Endothelial cell of umbilical vein (primary cell): ENCODE data around the gene DIP2A. TPM values are rescaled to one million over a fixed set of nuclear protein-coding genes. Genes with fewer than 3 reads are reported as not detected.

Source experiments
- BruUV-seq: library from RNA; stranded (reverse); fragments of 400-500 nt; replicated peaks from 2 replicates; lab custom pipeline; 2021; lab: Mats Ljungman, UMichigan
- CTCF ChIA-PET: fragments of 300-600, 350-600 bp; sonication (Branson Sonifier 250); formaldehyde crosslinking; loops from one replicate; lab custom pipeline; 2021; ENCODE audit warnings: antibody characterized with exemption, inconsistent platforms; lab: Charles Lee
- POLR2A ChIA-PET: fragments of 300-600, 350-600 bp; sonication (Branson Sonifier 250); formaldehyde crosslinking; loops from one replicate; lab custom pipeline; 2021; ENCODE audit warnings: antibody characterized with exemption, inconsistent platforms; lab: Charles Lee
- DNase-seq: peaks from one replicate; pipeline ENCODE4 v3.0.0-alpha.2; 2011; ENCODE audit warnings: low read depth, low spot score
- FAIRE-seq: peaks from 2 replicates; lab custom pipeline; 2011; peaks lifted over from hg19 to GRCh38; lab: Jason Lieb, UNC
- H2AFZ ChIP-seq: 2 replicates; pipeline ENCODE4 v1.6.0; 2012; ENCODE audit warnings: low read depth, low read length, control low read depth, inconsistent platforms
- H3K27ac ChIP-seq: 2 replicates; pipeline ENCODE4 v1.5.1; 2011; ENCODE audit warnings: low read depth, mild to moderate bottlenecking, control low read depth, low read length, moderate library complexity; ENCODE audit not compliant: insufficient read depth
- H3K27me3 ChIP-seq, 2 experiments: 2 replicates each; pipeline versions ENCODE4 v1.6.0 to v1.6.1; 2011; ENCODE audit warnings: low read length in 2 of 2, mixed read lengths in 1 of 2; ENCODE audit not compliant: control insufficient read depth in 2 of 2, insufficient read depth in 2 of 2
- H3K36me3 ChIP-seq, 2 experiments: 2 replicates in 1 of 2; 3 replicates in 1 of 2; pipeline ENCODE4 v1.5.1; 2011; ENCODE audit warnings: low read length in 2 of 2, mild to moderate bottlenecking in 1 of 2, moderate library complexity in 1 of 2; ENCODE audit not compliant: control insufficient read depth in 2 of 2, insufficient read depth in 2 of 2; ENCODE audit errors: extremely low read depth in 1 of 2
- H3K4me1 ChIP-seq: 3 replicates; pipeline ENCODE4 v1.5.1; 2011; ENCODE audit warnings: mild to moderate bottlenecking, low read length; ENCODE audit not compliant: control insufficient read depth, insufficient read depth; ENCODE audit errors: extremely low read depth
- H3K4me2 ChIP-seq: 2 replicates; pipeline ENCODE4 v1.6.1; 2011; ENCODE audit warnings: low read length, control low read depth, mixed read lengths; ENCODE audit not compliant: insufficient read depth
- H3K4me3 ChIP-seq, 3 experiments: fragments of 200-600 bp in 1 of 3; sonication (generic), shearing (Covaris generic) in 1 of 3; replicated peaks in 1 of 3; 2 replicates each; pipeline ENCODE4 v1.5.1; 2011 to 2016; ENCODE audit warnings: control low read depth in 3 of 3, low read length in 3 of 3, mild to moderate bottlenecking in 2 of 3, inconsistent platforms in 1 of 3, low read depth in 1 of 3, moderate library complexity in 1 of 3; ENCODE audit not compliant: insufficient read depth in 1 of 3
- H3K79me2 ChIP-seq: 2 replicates; pipeline ENCODE4 v1.6.0; 2012; ENCODE audit warnings: low read length, inconsistent platforms; ENCODE audit not compliant: control insufficient read depth, insufficient read depth
- H3K9ac ChIP-seq: replicated peaks from 2 replicates; pipeline ENCODE3; 2011; ENCODE audit warnings: low read length, control low read depth; ENCODE audit not compliant: insufficient read depth; ENCODE audit errors: extremely low read depth
- H3K9me1 ChIP-seq: replicated peaks from 3 replicates; pipeline ENCODE4 v1.6.0; 2011; ENCODE audit warnings: mild to moderate bottlenecking, low read length; ENCODE audit not compliant: control insufficient read depth, insufficient read depth; ENCODE audit errors: extremely low read depth
- H3K9me3 ChIP-seq: replicated peaks from 2 replicates; pipeline ENCODE4 v1.5.1; 2012; ENCODE audit warnings: low read length, inconsistent platforms; ENCODE audit not compliant: control insufficient read depth, insufficient read depth
- H4K20me1 ChIP-seq: replicated peaks from 2 replicates; pipeline ENCODE3; 2011; ENCODE audit warnings: mild to moderate bottlenecking, low read length; ENCODE audit not compliant: control insufficient read depth, insufficient read depth; ENCODE audit errors: extremely low read depth
- CTCF ChIP-seq, 2 donors: IDR thresholded peaks; 1 replicate in 1 of 2; 2 replicates in 1 of 2; pipeline ENCODE4 v1.5.1; 2011; ENCODE audit warnings: low read length in 2 of 2, mild to moderate bottlenecking in 2 of 2, moderate library complexity in 2 of 2, control low read depth in 1 of 2, inconsistent platforms in 1 of 2, low read depth in 1 of 2; ENCODE audit not compliant: insufficient read depth in 1 of 2; ENCODE audit errors: extremely low read depth in 1 of 2
- EZH2 ChIP-seq: IDR thresholded peaks from 2 replicates; pipeline ENCODE4 v1.6.1; 2012; ENCODE audit warnings: borderline replicate concordance, low read depth, mild to moderate bottlenecking, moderate library complexity, low read length, inconsistent platforms; ENCODE audit not compliant: severe bottlenecking
- FOS ChIP-seq: IDR thresholded peaks from 2 replicates; pipeline ENCODE4 v1.6.1; 2011; ENCODE audit warnings: mild to moderate bottlenecking, low read length, moderate library complexity, borderline replicate concordance; ENCODE audit not compliant: insufficient read depth
- GATA2 ChIP-seq: IDR thresholded peaks from 2 replicates; pipeline ENCODE4 v1.7.0; 2011; ENCODE audit warnings: low read depth, mild to moderate bottlenecking, moderate library complexity, mixed read lengths, low read length; ENCODE audit not compliant: insufficient read length, insufficient read depth
- JUN ChIP-seq: IDR thresholded peaks from 2 replicates; pipeline ENCODE4 v1.6.1; 2011; ENCODE audit warnings: borderline replicate concordance, low read depth; ENCODE audit not compliant: insufficient read length, insufficient read depth
- MAX ChIP-seq: IDR thresholded peaks from 2 replicates; pipeline ENCODE4 v1.6.1; 2011; ENCODE audit not compliant: insufficient read depth, insufficient read length
- MYC ChIP-seq: IDR thresholded peaks from one replicate; pipeline ENCODE4 v1.6.1; 2011; ENCODE audit warnings: mild to moderate bottlenecking, low read depth, low read length
- POLR2A ChIP-seq: IDR thresholded peaks from 2 replicates; pipeline ENCODE4 v1.6.1; 2012; ENCODE audit warnings: low read depth, mild to moderate bottlenecking, control low read depth, low read length
- POLR2AphosphoS5 ChIP-seq: IDR thresholded peaks from 2 replicates; pipeline ENCODE4 v1.6.1; 2012; ENCODE audit warnings: low read depth, mild to moderate bottlenecking, control low read depth, low read length, moderate library complexity; ENCODE audit not compliant: insufficient read depth
- dilution Hi-C: fragments of 300-500 bp; cut with MboI; formaldehyde crosslinking; loops from one replicate; pipeline ENCODE4 v1.15.0; 2019; ENCODE audit warnings: low sequenced_read_pairs; ENCODE audit not compliant: extremely low pct_ligation_motif_present
- intact Hi-C: fragments of 100-400 bp; cut with micrococcal nuclease; formaldehyde crosslinking; loops from one replicate; pipeline ENCODE4 v1.10.0; 2022
- polyA plus RNA-seq, 4 experiments: library from polyadenylated mRNA; depleted of rRNA in 3 of 4; stranded (reverse) in 3 of 4; unstranded in 1 of 4; fragments of >200 nt; gene quantifications; 2 replicates each; pipeline versions ENCODE4 v1.2.1 to v1.2.3, GENCODE V29; 2011 to 2012; ENCODE audit warnings: missing spikeins in 1 of 4
- total RNA-seq: library from RNA; stranded (reverse); gene quantifications from 2 replicates; pipeline ENCODE4 v1.2.3, GENCODE V29; 2021

Gene DIP2A
- total and polyA plus RNA-seq, 2 donors (not counting 3 experiments of a cell fraction or from before 2014, with no cell fraction given) = 34.5 to 62.1 TPM

GRCh38 chr21:46409641-46410406 lies 48.9 kb upstream of the DIP2A start:
- H3K27me3 ChIP-seq = no peaks in the 10 kb centered on the region
- FAIRE-seq = no peak
- no peaks in the 10 kb centered on the region for H3K9me3 ChIP-seq
- no peak overlapping the region for H3K9ac ChIP-seq
- BruUV-seq = no TSS peak
- no peak for TF ChIP-seq CTCF (IDR thresholded peaks at IDR 0.05; ENCODE audit: extremely low read depth in 1 of 2, insufficient read depth in 1 of 2, low read depth in 1 of 2, low read length in 2 of 2)
- TF ChIP-seq EZH2 = no peak
- TF ChIP-seq FOS = no peak
- TF ChIP-seq MYC = no peak
- no peak for TF ChIP-seq POLR2A
- no peak for TF ChIP-seq MAX
- TF ChIP-seq JUN = no peak
- no peak for TF ChIP-seq POLR2AphosphoS5
- TF ChIP-seq GATA2 = no peak
- no peaks in the 10 kb centered on the region for H3K79me2 ChIP-seq
- no peak overlapping the region for H3K4me3 ChIP-seq
- H3K9me1 ChIP-seq = no peaks in the 10 kb centered on the region
- no peak overlapping the region for H2AFZ ChIP-seq
- intact Hi-C loops (no loop called here), dilution Hi-C loops (no loop called here)
- no peak for DNase-seq
- no peak overlapping the region for H3K4me2 ChIP-seq
- no peaks in the 10 kb centered on the region for H3K4me1 ChIP-seq
- POLR2A ChIA-PET = no interaction called here
- H3K36me3 ChIP-seq = peaks cover 2 to 8% of the 10 kb centered on the region in 2 experiments
- H4K20me1 ChIP-seq = no peaks in the 10 kb centered on the region
- CTCF ChIA-PET = no interaction called here
- no peak overlapping the region for H3K27ac ChIP-seq
